ENCODE measurements around the gene SAYSD1.

Gene SAYSD1

GRCh38 chr6:39079197-39080125, 35.5 kb downstream of the SAYSD1 start:
- DNase-seq (ENCODE audit: low spot score), result no peak

DNA sequence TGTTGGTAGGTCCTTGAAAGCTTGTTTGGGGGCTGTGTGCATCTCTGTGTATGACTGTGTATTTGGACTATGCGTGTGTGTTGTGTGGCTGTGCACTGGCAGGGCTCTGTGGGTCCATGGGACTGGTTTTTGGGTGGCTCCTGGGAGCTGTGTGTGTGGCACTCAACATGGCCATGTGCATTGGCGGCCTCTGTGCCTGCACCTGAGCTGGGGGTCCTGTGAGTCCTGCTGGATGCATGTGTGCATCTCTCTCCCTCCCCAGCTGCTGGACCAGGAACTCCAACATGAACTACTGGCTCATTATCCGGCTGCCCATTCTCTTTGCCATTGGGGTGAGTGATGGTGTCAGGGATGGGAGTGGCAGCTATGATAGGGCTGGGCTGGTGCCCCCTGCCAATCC, 36.3 kb downstream of the SAYSD1 start:
- DNase-seq (ENCODE audit: low spot score), result no peak

DNA sequence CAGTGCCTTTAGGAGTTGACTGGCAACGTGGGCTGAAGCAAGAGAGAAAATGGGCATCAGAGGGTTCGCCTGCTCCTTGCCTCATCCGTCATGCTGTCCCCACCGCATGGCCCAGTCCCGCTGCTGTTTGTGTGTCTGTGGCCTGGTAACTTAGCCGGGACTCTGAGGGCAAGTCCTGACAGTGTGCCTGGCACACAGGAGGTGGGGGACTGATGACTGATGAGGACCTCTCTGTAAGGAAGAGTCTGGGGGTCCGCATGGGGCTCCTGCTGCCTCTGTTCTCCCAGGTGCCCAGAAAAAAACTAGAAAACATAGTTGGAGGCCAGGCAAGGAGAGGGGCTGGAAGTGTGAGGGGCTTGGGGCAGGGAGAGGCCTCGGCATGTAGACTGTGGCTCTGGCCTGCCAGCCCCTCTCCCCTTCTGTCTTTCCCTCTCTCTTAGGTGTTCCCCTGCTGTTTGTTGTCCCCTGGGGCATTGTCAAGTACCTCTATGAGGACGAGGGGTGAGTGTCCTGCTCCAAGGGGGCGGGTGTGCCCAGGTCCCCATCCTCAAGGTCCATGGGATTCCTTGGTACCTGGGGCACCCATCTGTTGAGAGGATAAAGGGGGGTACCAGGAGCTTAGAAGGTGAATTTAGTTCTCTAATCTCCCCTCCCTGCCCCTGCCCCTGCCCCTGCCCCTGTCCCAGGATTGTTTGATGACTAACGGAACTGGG, 36.9 kb downstream of the SAYSD1 start:
- no peak for DNase-seq (ENCODE audit: low spot score)

- DNase-seq (ENCODE audit: low spot score), result no peak
Measured at GRCh38 chr6:39076623-39077535, 38.1 kb downstream of the SAYSD1 start.

GRCh38 chr6:39075807-39076622, 39.0 kb downstream of the SAYSD1 start:
- DNase-seq (ENCODE audit: low spot score), result no peak

DNA sequence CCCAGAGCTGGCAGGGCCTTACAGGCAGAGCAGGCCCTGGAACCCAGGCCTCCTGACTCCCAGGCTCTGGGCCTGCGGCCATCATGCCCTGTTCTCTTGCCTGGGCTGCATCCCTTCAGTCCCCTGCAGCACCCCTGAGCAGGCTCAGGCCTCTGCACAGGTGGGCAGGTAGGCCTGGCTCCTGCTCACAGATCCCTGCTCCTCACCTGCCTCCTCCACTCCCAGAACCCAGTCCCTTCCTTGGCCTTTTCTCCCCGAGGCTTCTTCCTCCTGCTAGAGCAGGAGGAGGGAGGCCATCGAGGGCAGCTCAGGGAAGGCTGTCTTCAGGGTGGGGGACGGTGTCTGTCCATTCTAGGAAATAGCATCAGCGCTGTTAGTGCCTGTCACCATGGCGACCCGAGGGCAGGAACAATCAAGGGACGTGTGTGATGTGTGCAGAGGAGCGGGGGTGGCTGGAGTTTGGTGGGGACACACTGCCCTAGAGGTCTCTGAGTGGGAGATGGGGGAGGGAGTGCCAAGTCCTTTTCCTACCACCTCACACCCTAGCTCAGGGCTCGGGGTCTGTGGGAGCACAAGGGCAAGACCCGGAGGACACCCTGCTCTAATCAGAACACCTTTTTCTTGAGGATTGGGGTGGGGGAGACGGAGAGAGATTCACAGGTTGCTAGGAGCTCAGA, 39.8 kb downstream of the SAYSD1 start:
- no peak for DNase-seq (ENCODE audit: low spot score)

DNA sequence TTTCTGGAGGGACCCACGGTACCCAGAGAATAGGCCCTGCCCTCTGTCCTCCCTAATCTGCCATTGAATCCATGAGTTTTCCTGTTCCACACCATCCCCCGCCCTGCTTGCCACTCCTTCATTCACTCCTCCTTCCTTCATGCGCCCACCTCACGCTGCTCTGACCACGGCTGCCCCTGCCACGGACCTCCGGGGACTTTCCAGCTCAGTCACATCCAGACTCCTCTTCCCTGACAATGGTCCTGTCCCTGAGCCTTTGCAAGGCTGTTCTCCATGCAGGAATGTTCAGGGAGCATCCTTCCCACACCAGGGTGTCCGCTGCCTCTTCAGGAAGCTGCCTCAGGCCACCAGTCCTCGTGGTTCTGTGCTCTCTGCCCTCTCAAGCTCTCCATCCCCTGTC, 40.5 kb downstream of the SAYSD1 start:
- no peak for DNase-seq (ENCODE audit: low spot score)

- no peak for DNase-seq (ENCODE audit: low spot score)
Measured at GRCh38 chr6:39073471-39074355, 41.3 kb downstream of the SAYSD1 start.

GRCh38 chr6:39072830-39073229, 42.2 kb downstream of the SAYSD1 start:
- DNase-seq (ENCODE audit: low spot score), result no peak

- no peak for DNase-seq (ENCODE audit: low spot score)
Measured at GRCh38 chr6:39068391-39068790, 46.6 kb downstream of the SAYSD1 start.

DNA sequence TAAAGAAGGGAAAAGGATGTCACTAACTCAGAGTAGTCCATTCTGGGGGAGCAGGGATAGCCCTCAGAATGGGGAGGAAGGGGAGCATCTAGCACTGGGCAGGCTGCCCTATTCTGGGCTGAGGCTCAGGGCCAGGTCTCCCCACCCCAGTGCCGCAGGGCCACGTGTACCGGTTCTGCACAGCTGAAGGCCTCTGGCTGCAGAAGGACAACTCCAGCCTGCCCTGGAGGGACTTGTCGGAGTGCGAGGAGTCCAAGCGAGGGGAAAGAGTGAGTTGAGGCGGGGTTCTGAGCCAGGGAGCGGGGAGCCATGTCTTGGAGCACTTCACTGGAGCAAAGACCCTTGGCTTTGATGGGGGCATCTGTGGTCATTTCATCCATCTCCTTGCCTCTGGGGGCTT, 49.4 kb downstream of the SAYSD1 start:
- DNase-seq (ENCODE audit: low spot score), result no peak

- no peak for DNase-seq (ENCODE audit: low spot score)
Measured at GRCh38 chr6:39063526-39063925, 51.5 kb downstream of the SAYSD1 start.

DNA sequence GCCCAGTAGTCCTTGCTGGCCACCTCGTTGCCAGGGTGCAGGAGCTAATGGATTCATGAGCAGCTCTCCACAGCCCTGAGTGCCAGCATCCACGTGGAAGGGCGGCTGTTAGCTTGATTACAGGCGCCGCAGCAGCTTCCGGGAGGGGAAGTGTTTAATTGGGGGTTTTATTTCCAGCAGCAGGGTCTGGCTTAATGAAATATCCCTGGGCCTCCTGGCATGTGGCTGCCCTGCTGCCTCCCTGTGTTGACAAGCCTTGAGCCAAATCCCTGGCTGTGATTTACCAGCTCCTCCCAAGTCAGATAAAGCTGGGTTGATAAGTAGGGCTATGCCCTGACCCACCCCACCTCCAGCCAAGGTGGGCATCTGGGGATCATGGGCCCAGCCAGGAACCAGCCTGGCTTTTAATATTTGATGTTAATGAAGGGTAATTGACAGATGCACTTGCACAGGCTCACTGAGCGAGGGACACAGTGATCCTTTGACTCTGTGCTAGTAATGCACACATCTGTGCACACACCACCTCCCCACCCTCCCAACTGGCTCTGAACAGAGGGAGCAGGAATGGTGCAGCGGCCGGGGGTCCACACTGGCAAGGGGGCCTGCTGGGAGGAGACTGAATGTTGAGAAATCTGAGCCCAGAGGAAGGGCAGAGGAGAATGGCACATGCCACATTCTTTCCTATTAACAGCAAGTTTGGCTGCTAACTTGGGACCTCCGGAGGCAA, 52.8 kb downstream of the SAYSD1 start:
- DNase-seq (ENCODE audit: low spot score), result no peak

DNA sequence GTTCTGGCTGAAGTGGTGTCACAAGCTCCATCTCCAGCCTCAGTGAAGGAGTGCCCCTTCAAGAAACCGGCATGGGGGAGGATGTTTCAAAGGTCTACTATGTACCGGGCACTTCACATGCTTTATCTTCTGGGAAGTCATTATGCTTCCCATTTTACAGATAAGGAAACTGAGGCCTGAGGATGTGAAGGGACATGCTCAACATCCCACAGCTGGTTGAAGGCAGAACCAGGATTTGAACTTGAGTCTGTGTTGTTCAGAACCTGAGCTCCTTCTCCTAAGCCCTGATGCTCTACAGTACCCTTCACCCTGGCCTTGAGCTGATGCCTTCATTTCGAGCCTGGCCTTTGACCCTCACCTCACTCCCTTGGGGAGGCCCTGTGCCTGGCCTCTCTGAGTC, 53.4 kb downstream of the SAYSD1 start:
- no peak for DNase-seq (ENCODE audit: low spot score)

GRCh38 chr6:39061182-39061581, 53.8 kb downstream of the SAYSD1 start:
- no peak for DNase-seq (ENCODE audit: low spot score)

DNA sequence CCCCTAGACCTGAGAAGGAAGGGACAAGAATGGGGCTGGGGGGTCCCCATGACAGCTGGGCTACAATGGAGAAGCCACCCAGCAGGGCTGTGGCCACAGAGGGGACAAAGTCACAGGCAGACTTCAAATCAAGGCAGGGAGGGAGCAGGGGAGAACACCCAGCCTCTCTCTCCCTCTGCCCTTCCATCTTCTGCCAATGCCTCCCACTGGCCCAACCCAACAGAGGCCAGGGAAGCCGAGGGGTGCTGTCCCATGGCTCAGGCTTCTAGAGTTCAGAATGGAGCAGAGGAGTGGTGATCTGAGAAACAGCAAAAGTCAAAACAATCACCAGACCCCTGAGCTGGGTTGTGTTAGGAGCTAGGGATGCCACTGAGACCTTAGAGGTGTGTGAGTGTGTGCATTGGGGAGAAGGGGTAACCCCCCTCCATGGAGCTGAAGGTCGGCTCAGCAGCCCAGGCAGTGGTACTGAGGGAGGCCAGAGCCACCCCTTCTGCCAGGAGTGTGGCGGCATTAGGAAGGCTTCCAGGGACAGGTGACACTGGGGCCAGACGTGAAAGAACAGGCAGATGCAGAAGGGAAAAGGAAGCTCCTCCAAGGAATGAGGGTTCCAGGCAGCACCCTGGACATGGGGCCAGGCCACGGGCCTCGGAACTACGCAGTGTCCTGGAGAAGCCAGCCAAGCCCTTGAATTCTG, 54.4 kb downstream of the SAYSD1 start:
- no peak for DNase-seq (ENCODE audit: low spot score)

DNA sequence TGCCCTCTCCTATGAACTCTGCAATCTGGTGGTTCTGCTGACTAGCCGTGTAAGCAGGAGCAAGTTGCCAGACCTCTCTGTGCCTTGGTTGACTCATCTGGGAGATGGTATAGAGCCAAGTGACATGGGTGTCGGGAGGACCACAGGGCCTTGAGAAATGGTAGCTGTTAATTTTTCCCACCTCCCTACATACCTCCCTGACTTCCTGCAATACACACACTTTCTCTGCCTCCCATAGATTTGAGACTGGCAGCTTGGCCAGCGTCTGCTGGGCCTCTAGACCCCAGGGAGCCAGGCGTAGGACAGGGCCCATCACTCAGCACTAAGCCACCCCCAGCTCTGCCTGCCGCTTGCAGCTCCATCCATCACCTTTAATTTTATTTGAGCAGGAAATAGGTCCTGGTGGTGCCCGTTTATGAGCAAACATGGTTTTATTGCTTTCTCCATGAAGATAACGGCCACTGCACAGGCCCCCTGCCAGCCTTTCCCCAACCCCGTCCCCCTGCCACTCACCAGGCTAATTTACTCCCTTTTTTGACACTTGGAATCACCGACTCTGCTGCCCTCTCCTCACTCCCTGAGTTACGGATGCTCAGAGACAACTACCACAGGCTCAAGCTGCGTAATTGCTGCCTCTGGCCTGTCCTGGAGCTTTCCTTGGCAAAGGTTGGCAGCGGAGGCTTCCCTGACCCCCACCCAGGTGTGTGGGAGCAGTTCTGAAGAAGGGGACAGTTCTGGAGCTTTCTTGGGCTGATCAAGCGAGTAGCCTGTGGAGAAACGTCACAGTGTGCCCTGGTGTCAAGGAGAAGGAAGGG, 55.3 kb downstream of the SAYSD1 start:
- no peak for DNase-seq (ENCODE audit: low spot score)
